COLO829 (cell line): ENCODE measurements around the gene HMGCS2.

ENCODE experiments used
- DNase-seq: peaks from one replicate; pipeline ENCODE4 v3.0.0; 2012; ENCODE audit warnings: low spot score

HMGCS2 gene

GRCh38 chr1:119758584-119758983 is 10.1 kb downstream of the HMGCS2 start:
- DNase-seq: no peak

- no peak for DNase-seq
Measured at GRCh38 chr1:119752592-119752991, 16.1 kb downstream of the HMGCS2 start.

- no peak for DNase-seq
Measured at GRCh38 chr1:119748040-119748439, 20.7 kb downstream of the HMGCS2 start.

- DNase-seq: no peak
Measured at GRCh38 chr1:119747451-119747850, 21.3 kb downstream of the HMGCS2 start.

GRCh38 chr1:119745034-119745433 is 23.7 kb downstream of the HMGCS2 start:
- no peak for DNase-seq

GRCh38 chr1:119744598-119744942 is 24.1 kb downstream of the HMGCS2 start:
- DNase-seq: no peak

- peak; percentile 40 for DNase-seq
Measured at GRCh38 chr1:119743776-119744597, 24.7 kb downstream of the HMGCS2 start.

GRCh38 chr1:119743308-119743707 is 25.4 kb downstream of the HMGCS2 start:
- DNase-seq: no peak

- no peak for DNase-seq
Measured at GRCh38 chr1:119742677-119743076, 26.0 kb downstream of the HMGCS2 start.

GRCh38 chr1:119742202-119742601 is 26.5 kb downstream of the HMGCS2 start:
- DNase-seq: no peak

- DNase-seq: no peak
Measured at GRCh38 chr1:119740896-119741780, 27.6 kb downstream of the HMGCS2 start.

GRCh38 chr1:119740261-119740660 is 28.4 kb downstream of the HMGCS2 start:
- DNase-seq: no peak

GRCh38 chr1:119739150-119739549 is 29.6 kb downstream of the HMGCS2 start:
- DNase-seq: no peak

GRCh38 chr1:119738100-119738720 is 30.5 kb downstream of the HMGCS2 start:
- DNase-seq: no peak

GRCh38 chr1:119737040-119737682 is 31.5 kb downstream of the HMGCS2 start:
- peak; percentile 79 for DNase-seq

- DNase-seq: no peak
Measured at GRCh38 chr1:119736649-119737039, 32.1 kb downstream of the HMGCS2 start.

- DNase-seq: no peak
Measured at GRCh38 chr1:119735217-119735616, 33.5 kb downstream of the HMGCS2 start.

GRCh38 chr1:119733754-119734153 is 35.0 kb downstream of the HMGCS2 start:
- DNase-seq: no peak

- DNase-seq: peak; percentile 94
Measured at GRCh38 chr1:119732465-119733168, 36.1 kb downstream of the HMGCS2 start.

- no peak for DNase-seq
Measured at GRCh38 chr1:119731741-119732430, 36.8 kb downstream of the HMGCS2 start.

GRCh38 chr1:119731060-119731459 is 37.6 kb downstream of the HMGCS2 start:
- DNase-seq: no peak
